Stimulated activated CD8-positive, alpha-beta memory T cell treated with anti-CD3 and anti-CD28 coated beads, Interleukin-2, amount 100 ng/mL, for 1 hour (primary cell): Measurements from ENCODE around the gene LMBR1.
A peak's percentile ranks its signal among the peaks of the same experiment; 100 is the strongest.
"Not testable (repeated sequence)": the region's sequence is repeated elsewhere in the genome, so short reads cannot be mapped to it uniquely, and the experiment has no call there.

Experiments used
- DNase-seq, 2 donors: peaks; one replicate each; pipeline ENCODE4 v3.0.0-alpha.2; 2020; ENCODE audit warnings: low read depth in 2 of 2

The LMBR1 gene

GRCh38 chr7:156655983-156656382 is 237.0 kb downstream of the LMBR1 start:
- no peak for DNase-seq

- DNase-seq, result no peak
These were observed 237.7 kb downstream of the LMBR1 start for GRCh38 chr7:156655251-156655650.

GRCh38 chr7:156654511-156655234 is 238.3 kb downstream of the LMBR1 start:
- no peak for DNase-seq

GRCh38 chr7:156652886-156653568 is 240.0 kb downstream of the LMBR1 start:
- DNase-seq, result no peak

- no peak for DNase-seq
These were observed 241.5 kb downstream of the LMBR1 start for GRCh38 chr7:156651474-156651873.

- no peak for DNase-seq
These were observed 242.9 kb downstream of the LMBR1 start for GRCh38 chr7:156650042-156650441.

GRCh38 chr7:156647330-156647729 is 245.7 kb downstream of the LMBR1 start:
- not testable (repeated sequence) for DNase-seq

- DNase-seq, result no peak
These were observed 250.5 kb downstream of the LMBR1 start for GRCh38 chr7:156642306-156643045.

- DNase-seq, result peak in 1 of 2 donors; percentile 33
These were observed 252.0 kb downstream of the LMBR1 start for GRCh38 chr7:156640949-156641485.

- DNase-seq, result peak; percentile 89 to 98
These were observed 252.6 kb downstream of the LMBR1 start, which contains the start of gene RNF32 for GRCh38 chr7:156640257-156640948. Gene RNF32 (plus strand): TSS chr7:156640774. CDS start chr7:156643878, 3,104 bp downstream.

- DNase-seq, result no peak
These were observed 253.3 kb downstream of the LMBR1 start for GRCh38 chr7:156639426-156640256.

- no peak for DNase-seq
These were observed 254.4 kb downstream of the LMBR1 start for GRCh38 chr7:156638443-156639077.

GRCh38 chr7:156637093-156637492 is 255.9 kb downstream of the LMBR1 start:
- not testable (repeated sequence) for DNase-seq

- no peak for DNase-seq
These were observed 257.2 kb downstream of the LMBR1 start for GRCh38 chr7:156635529-156636385.

GRCh38 chr7:156634117-156634516 is 258.9 kb downstream of the LMBR1 start:
- DNase-seq, result no peak

GRCh38 chr7:156629873-156630272 is 263.1 kb downstream of the LMBR1 start:
- no peak for DNase-seq

GRCh38 chr7:156628562-156628961 is 264.4 kb downstream of the LMBR1 start:
- DNase-seq, result no peak
